Gastroesophageal sphincter (tissue), 3 donors: Measurements from ENCODE around the gene PRKCZ.

Experiments used
- CTCF ChIP-seq, 4 experiments: fragments of 200-600 bp in 2 of 4; fragments of 450-650 bp in 2 of 4; sonication (generic) in 1 of 4; IDR thresholded peaks; one replicate each; pipeline ENCODE4 v1.5.1; 2017 to 2019; ENCODE audit warnings: antibody characterized with exemption in 4 of 4, mild to moderate bottlenecking in 2 of 4, moderate library complexity in 2 of 4
- EP300 ChIP-seq: sonication (generic); formaldehyde crosslinking; IDR thresholded peaks from one replicate; pipeline ENCODE4 v1.6.1; 2017; ENCODE audit warnings: antibody characterized with exemption, mild to moderate bottlenecking
- POLR2A ChIP-seq, 2 donors: fragments of 450-650 bp; IDR thresholded peaks; one replicate each; pipeline ENCODE4 v1.6.1; 2017; ENCODE audit warnings: antibody characterized with exemption in 2 of 2, mild to moderate bottlenecking in 2 of 2, moderate library complexity in 1 of 2
- POLR2AphosphoS5 ChIP-seq: sonication (generic); formaldehyde crosslinking; IDR thresholded peaks from one replicate; pipeline ENCODE4 v1.6.1; 2017; ENCODE audit warnings: antibody characterized with exemption

GRCh38 chr1:2033165-2033564, 17.0 kb upstream of the PRKCZ start:
- no peak for TF ChIP-seq CTCF (IDR thresholded peaks at IDR 0.05)
- no peak for TF ChIP-seq POLR2A (IDR thresholded peaks at IDR 0.05)
- no peak for TF ChIP-seq EP300
- no peak for TF ChIP-seq POLR2AphosphoS5
